Measurements from ENCODE around the gene DIAPH2. TPM values are rescaled to one million over a fixed set of nuclear protein-coding genes. Genes with fewer than 3 reads are reported as not detected.
"Not testable (repeated sequence)": the region's sequence is repeated elsewhere in the genome, so short reads cannot be mapped to it uniquely, and the experiment has no call there.

Gene DIAPH2
- total RNA-seq, 2 experiments from 2014 or later = 11.0 to 11.8 TPM

DNA sequence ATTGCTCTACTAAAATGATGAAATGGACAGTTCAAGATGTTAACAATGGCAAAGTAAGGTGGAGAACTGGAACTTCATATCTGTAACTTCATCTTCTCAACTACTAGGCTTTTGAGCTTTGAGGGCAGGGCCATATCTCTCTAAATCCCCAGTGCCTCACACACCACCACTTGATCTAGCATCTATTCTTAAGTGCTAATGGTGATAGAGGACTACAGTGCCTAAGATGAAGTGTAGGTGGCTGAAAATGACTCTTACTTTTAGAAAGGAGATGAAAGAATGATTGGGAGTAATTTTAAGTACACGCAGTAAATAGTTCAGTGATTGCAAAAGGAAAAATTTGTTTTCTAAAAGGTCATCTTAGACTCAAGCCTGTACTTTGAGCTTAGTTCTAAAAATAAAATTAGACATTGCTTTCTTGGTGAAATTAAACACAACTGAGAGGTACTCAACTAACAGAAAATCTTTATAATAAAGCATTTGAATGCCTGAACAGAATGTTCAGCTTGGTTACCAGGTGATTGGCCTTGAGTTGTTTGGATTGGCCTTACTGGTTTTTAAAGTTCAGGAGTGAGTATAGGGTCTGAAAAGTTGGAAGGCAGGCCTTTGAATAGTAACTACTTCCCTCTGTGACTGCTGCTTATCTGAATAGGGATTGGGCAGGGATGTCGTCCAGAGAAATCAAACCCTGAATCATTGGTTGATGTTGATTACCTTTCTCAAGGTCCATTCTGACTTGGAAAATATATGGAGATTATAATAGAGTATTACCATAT is 45.4 kb downstream of the DIAPH2 start:
- H3K36me3 Mint-ChIP-seq (ENCODE audit: low read depth) = no peaks in the 10 kb centered on the region
- no peak overlapping the region for H3K4me3 Mint-ChIP-seq
- ChIA-PET POLR2A (no interaction called here), CTCF (no interaction called here)
- peaks cover 11% of the 10 kb centered on the region for H3K4me1 Mint-ChIP-seq
- no peaks in the 10 kb centered on the region for H3K27me3 Mint-ChIP-seq
- H3K9me3 Mint-ChIP-seq = no peaks in the 10 kb centered on the region
- H3K27ac Mint-ChIP-seq = no peak overlapping the region
- DNase-seq = no peak

DNA sequence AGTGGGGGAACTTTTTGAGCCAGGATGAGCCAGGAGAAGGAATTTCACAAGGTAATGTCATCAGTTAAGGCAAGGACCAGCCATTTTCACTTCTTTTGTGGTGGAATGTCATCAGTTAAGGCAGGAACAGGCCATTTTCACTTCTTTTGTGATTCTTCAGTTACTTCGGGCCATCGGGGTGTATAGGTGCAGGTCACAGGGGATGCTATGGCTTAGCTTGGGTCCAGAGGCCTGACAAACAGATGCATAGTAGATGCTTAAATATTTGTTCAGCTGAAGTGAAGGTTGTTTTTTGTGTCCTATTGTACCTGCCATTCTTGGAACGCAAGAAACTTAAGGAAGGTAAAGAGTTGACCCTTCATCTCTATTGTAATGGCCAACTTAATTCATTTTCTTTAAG is 46.4 kb downstream of the DIAPH2 start:
- CTCF ChIA-PET; H3K27ac Mint-ChIP-seq; H3K27me3 Mint-ChIP-seq; H3K36me3 Mint-ChIP-seq (ENCODE audit: low read depth); H3K4me3 Mint-ChIP-seq; POLR2A ChIA-PET; DNase-seq; H3K9me3 Mint-ChIP-seq: not testable (repeated sequence)
- peaks cover 11% of the 10 kb centered on the region for H3K4me1 Mint-ChIP-seq

DNA sequence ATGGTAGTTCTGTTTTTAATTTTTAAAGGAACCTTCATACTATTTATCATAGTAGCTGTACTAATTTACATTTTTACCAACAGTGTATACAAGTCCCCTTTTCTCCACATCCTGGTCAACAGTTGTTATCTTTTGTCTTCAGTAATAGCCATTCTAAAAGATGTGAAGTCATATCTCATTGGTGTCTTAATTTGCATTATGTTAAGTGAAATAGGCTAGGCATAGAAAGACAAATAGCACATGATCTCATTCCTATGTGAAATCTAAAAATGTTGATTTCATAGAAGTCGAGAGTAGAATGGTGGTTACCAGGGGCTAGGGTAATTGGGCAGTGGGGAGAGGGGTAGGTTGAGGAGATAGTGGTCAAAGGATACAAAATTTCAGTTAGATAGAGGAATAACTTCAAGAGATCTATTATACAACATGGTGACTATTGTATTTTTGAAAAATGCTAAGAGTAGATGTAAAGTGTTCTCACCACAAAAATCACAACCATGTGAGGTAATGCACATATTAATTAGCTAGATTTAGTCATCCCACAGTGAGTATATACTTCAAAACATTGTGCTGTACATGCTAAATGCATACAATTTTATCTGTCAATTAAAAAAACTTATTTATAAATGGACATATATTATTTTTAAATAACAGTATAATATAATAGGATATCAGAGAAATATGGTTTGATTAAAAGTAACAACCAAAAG is 58.9 kb downstream of the DIAPH2 start:
- no peak for DNase-seq
- H3K27me3 Mint-ChIP-seq = no peaks in the 10 kb centered on the region
- ChIA-PET CTCF (no interaction called here), POLR2A (no interaction called here)
- H3K4me1 Mint-ChIP-seq = no peaks in the 10 kb centered on the region
- H3K27ac Mint-ChIP-seq = no peak overlapping the region
- H3K9me3 Mint-ChIP-seq = no peaks in the 10 kb centered on the region
- no peaks in the 10 kb centered on the region for H3K36me3 Mint-ChIP-seq (ENCODE audit: low read depth)
- H3K4me3 Mint-ChIP-seq = no peak overlapping the region

DNA sequence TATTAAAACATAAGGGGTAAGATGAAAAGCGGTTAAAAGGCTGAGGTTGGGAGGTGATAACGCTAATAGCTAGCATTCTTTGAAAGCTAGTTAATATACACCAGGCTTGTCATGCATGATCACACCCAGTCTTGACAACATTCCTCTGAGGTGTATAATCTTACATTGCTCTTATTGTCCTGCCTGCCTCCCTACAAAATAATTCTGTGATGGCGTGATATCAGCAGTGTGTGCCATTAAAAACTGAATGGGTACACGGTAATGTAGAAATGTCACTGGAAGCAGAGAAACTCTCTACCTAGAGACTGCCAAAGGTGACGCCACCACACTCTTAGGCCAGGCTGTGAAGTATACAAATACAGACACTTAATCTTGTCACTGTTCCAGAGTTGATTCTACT is 68.1 kb downstream of the DIAPH2 start:
- no peak overlapping the region for H3K27ac Mint-ChIP-seq
- H3K36me3 Mint-ChIP-seq (ENCODE audit: low read depth) = peaks cover 5% of the 10 kb centered on the region
- CTCF ChIA-PET = no interaction called here
- no peaks in the 10 kb centered on the region for H3K4me1 Mint-ChIP-seq
- H3K9me3 Mint-ChIP-seq = no peaks in the 10 kb centered on the region
- no peaks in the 10 kb centered on the region for H3K27me3 Mint-ChIP-seq
- no peak overlapping the region for H3K4me3 Mint-ChIP-seq
- POLR2A ChIA-PET = no interaction called here
- DNase-seq = no peak

DNA sequence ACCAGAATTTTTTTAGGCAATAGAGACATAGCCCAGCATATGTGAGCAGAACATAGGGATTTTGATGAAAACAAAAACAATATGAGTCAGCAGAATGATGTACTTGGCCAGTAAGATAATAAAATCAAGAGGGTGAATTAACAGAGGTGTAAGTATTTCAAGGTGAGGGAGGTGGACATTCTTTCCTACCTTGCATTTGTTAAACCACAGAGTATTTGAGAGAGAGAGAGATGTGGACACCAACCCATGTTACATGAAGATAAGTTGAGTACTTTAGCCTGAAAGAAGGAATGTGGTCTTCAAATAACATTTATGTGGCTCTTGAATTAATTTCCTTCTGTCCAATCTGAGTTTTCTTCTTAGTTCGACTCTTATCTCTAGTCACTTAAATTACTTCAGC is 68.6 kb downstream of the DIAPH2 start:
- DNase-seq = no peak
- Mint-ChIP-seq H3K27me3 (no peaks in the 10 kb centered on the region), H3K27ac (no peak overlapping the region), H3K4me1 (no peaks in the 10 kb centered on the region), H3K36me3 (ENCODE audit: low read depth) (peaks cover 5% of the 10 kb centered on the region), H3K4me3 (no peak overlapping the region), H3K9me3 (no peaks in the 10 kb centered on the region)
- ChIA-PET POLR2A (no interaction called here), CTCF (interaction anchor here (0.6 kb wide), 1 partner anchor 1425 kb away, joined by 4 read pairs; no protein-coding TSS in a partner anchor)

DNA sequence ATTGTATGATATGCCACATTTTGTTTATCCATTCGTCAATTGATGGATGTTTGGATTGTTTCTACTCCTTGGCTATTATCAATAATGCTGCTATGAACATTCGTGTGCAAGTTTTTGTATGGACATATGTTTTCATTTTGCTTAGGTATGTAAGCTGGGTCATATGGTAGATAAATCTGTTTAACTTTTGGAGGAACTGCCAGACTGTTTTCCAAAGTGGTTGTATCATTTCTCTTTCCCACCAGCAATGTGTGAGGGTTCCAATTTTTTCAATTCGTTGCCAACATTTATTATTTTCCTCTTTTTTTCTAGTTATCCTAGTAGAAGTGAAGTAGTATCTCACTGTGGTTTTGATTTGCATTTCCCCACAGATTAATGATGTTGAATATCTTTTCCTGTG is 71.8 kb downstream of the DIAPH2 start:
- POLR2A ChIA-PET = no interaction called here
- DNase-seq = no peak
- Mint-ChIP-seq H3K4me3 (no peak overlapping the region), H3K4me1 (no peaks in the 10 kb centered on the region), H3K36me3 (ENCODE audit: low read depth) (peaks cover 3% of the 10 kb centered on the region), H3K9me3 (no peaks in the 10 kb centered on the region), H3K27ac (no peak overlapping the region), H3K27me3 (no peaks in the 10 kb centered on the region)
- CTCF ChIA-PET = no interaction called here

DNA sequence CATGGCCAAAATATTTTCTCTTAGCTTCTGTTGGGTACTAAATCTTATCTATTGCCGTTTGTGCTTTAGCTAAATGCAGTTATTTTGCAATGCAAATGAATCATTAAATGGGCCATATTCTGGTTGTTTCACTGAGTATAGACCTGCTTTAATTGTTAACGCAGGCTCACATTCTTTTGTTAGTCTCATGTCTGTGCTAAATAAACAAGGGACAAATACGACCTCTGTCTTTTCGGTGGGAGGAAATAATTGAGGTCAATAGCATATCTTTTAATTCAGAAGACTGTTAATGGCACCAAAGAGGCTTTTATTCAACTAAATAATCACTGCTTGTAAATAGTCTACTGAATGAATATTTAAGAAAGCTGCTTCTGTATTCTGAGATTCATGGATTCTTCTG is 76.9 kb downstream of the DIAPH2 start:
- no peak for DNase-seq
- ChIA-PET POLR2A (no interaction called here), CTCF (no interaction called here)
- Mint-ChIP-seq H3K27me3 (no peaks in the 10 kb centered on the region), H3K36me3 (ENCODE audit: low read depth) (no peaks in the 10 kb centered on the region), H3K9me3 (no peaks in the 10 kb centered on the region), H3K27ac (no peak overlapping the region), H3K4me1 (peaks cover 12% of the 10 kb centered on the region), H3K4me3 (no peak overlapping the region)

DNA sequence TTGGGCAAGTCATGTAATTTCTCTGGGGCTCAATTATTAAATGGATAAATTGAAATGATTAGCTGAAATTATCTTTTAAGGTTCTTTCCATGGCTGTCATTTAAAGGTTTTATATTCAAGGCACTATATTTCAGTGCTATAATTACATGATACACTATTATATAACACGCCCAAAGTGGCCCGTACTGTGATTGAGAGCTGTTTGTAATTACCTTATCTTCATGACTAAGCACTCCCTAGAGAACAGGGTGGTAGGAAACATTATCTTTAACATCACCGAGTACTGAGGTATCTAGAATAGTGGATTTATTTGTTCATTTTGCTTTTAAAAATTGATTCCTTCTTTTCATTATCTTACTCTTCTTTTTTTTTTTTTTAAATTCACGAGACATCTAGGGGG is 79.0 kb downstream of the DIAPH2 start:
- no peak for DNase-seq
- no peaks in the 10 kb centered on the region for H3K9me3 Mint-ChIP-seq
- H3K27ac Mint-ChIP-seq = no peak overlapping the region
- H3K36me3 Mint-ChIP-seq (ENCODE audit: low read depth) = no peaks in the 10 kb centered on the region
- peaks cover 12% of the 10 kb centered on the region for H3K4me1 Mint-ChIP-seq
- H3K4me3 Mint-ChIP-seq = no peak overlapping the region
- POLR2A ChIA-PET = no interaction called here
- no peaks in the 10 kb centered on the region for H3K27me3 Mint-ChIP-seq
- CTCF ChIA-PET = no interaction called here

DNA sequence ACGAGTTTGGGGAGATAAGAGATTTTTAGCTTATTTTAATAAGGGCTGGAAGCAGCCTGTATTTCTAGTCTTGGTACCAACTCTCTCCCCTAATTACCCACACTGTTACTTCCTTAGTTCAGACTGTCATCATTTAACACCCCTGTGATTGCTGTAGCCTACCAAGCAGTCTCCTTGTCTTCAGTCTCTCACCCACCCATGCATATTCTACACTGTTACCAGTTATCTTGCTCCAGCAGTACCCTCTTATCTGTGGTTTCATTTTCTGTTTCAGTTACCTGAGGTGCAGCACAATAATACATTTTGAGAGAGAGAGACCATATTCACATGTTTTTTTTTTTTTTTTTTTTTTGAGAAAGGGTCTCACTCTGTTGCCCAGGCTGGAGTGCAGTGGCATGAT is 80.2 kb downstream of the DIAPH2 start:
- Mint-ChIP-seq H3K9me3 (no peaks in the 10 kb centered on the region), H3K36me3 (ENCODE audit: low read depth) (no peaks in the 10 kb centered on the region), H3K27me3 (no peaks in the 10 kb centered on the region), H3K4me3 (no peak overlapping the region), H3K27ac (no peak overlapping the region), H3K4me1 (peaks cover 12% of the 10 kb centered on the region)
- ChIA-PET POLR2A (no interaction called here), CTCF (no interaction called here)
- DNase-seq = no peak

DNA sequence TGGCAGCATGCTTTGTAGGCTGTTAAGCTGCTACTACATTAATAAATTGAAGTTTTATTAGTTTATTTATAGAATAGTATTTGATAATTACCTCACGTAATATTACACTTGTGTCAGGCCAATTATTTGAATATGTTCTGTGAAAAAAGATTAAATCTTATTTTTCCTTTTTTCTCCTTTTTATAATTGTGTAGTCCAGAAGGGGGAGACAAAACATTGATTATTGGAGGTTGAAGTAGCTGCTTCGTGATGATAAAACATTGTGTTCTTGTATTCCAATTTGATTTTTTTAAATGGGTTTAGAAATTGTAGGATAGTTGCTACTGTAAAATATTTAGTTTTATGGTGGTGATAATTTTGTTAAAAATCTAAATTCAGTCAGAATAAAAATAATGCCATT is 85.7 kb downstream of the DIAPH2 start:
- POLR2A ChIA-PET = no interaction called here
- no peak for DNase-seq
- H3K27me3 Mint-ChIP-seq = no peaks in the 10 kb centered on the region
- CTCF ChIA-PET = interaction anchor here (1.5 kb wide), 1 partner anchor 915 kb away, joined by 4 read pairs; no protein-coding TSS in a partner anchor
- H3K4me3 Mint-ChIP-seq = no peak overlapping the region
- H3K4me1 Mint-ChIP-seq = peaks cover 2% of the 10 kb centered on the region
- no peak overlapping the region for H3K27ac Mint-ChIP-seq
- H3K36me3 Mint-ChIP-seq (ENCODE audit: low read depth) = no peaks in the 10 kb centered on the region
- no peaks in the 10 kb centered on the region for H3K9me3 Mint-ChIP-seq

DNA sequence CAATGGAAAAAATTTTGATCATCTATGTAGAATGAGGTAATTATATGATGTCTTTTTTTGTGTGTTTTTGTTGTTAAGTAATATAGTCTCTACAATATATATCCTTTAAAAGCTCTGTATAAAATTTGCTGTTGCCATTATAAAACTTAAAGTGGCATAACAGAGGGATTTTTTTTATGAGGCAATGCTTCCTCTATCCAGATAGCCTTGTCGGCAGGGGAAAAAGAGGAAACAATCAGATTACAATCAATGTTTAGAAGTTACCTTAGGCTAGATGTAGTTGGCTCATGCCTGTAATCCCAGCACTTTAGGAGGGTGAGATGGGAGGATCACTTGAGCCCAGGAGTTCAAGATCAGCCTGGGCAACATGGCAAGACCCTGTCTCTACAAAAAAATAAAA is 86.8 kb downstream of the DIAPH2 start:
- Mint-ChIP-seq H3K27me3 (no peaks in the 10 kb centered on the region), H3K27ac (no peak overlapping the region)

DNA sequence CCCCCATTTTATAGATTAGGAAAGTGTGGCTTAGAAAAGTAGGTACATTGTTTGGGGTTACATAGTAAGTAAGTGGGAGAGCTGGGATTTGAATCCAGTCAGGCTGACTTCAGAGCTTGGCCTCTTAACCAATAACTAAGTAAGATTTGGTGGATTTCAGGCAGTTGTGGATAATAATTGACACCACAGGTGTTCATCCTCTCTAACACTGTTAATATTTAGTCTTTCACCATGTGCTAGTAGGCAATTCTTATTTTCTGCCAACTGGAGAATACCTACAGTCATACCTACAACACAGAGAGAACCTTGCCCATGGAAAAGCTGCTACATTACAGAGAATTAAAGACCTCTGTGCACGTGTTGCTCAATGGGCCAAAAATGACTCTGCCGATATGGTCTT is 89.5 kb downstream of the DIAPH2 start:
- Mint-ChIP-seq H3K27me3 (no peaks in the 10 kb centered on the region), H3K36me3 (ENCODE audit: low read depth) (no peaks in the 10 kb centered on the region), H3K27ac (no peak overlapping the region), H3K9me3 (no peaks in the 10 kb centered on the region), H3K4me1 (no peaks in the 10 kb centered on the region), H3K4me3 (no peak overlapping the region)
- CTCF ChIA-PET = no interaction called here
- no peak for DNase-seq
- POLR2A ChIA-PET = no interaction called here

More for the DNA sequence above, 86.8 kb downstream of the DIAPH2 start:
- H3K9me3 Mint-ChIP-seq = no peaks in the 10 kb centered on the region
- H3K4me3 Mint-ChIP-seq = no peak overlapping the region
- DNase-seq = no peak
- H3K36me3 Mint-ChIP-seq (ENCODE audit: low read depth) = no peaks in the 10 kb centered on the region
- ChIA-PET POLR2A (no interaction called here), CTCF (no interaction called here)
- H3K4me1 Mint-ChIP-seq = no peaks in the 10 kb centered on the region

DNA sequence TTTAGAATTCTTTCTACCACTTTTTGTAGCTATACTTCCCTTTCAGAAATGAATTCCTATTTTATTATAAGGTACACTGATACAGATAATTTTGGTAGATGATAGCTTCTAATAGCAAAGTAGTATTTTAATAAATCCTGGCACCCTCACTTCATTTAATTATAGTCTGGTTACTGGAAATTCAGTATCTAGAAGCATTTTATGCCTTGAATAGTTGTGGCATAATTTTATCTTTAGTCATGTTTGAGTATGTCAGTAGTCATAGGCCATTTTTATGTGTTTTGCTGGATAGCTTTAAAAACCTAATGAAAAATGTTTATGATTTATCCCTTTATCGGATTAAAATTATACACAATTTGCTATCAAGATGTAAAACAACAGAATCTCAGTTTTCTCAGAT is 92.3 kb downstream of the DIAPH2 start:
- H3K4me3 Mint-ChIP-seq = no peak overlapping the region
- ChIA-PET POLR2A (no interaction called here), CTCF (no interaction called here)
- DNase-seq = no peak
- H3K36me3 Mint-ChIP-seq (ENCODE audit: low read depth) = no peaks in the 10 kb centered on the region
- no peaks in the 10 kb centered on the region for H3K27me3 Mint-ChIP-seq
- no peak overlapping the region for H3K27ac Mint-ChIP-seq
- no peaks in the 10 kb centered on the region for H3K9me3 Mint-ChIP-seq
- no peaks in the 10 kb centered on the region for H3K4me1 Mint-ChIP-seq

DNA sequence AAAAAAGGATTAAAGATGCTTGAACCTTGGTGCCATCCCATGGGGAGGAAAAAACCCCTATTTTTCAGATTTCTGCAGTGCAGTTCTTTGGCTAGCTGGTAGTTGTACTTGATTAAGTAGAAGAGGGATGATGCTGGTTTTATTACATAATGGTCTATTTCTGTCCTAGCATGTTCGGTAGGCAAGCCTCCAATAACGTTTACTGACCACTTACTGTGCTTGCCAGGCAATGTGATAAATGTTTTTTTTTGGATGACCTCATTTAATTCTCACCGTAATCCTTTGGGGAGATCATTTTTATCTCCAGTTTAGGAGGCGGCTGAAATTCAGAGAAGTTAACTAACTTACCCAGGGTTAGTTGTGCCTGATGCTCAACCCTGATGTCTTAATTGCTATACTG is 106.9 kb downstream of the DIAPH2 start:
- H3K27me3 Mint-ChIP-seq = no peaks in the 10 kb centered on the region
- ChIA-PET POLR2A (no interaction called here), CTCF (no interaction called here)
- H3K27ac Mint-ChIP-seq = no peak overlapping the region
- H3K4me1 Mint-ChIP-seq = no peaks in the 10 kb centered on the region
- H3K36me3 Mint-ChIP-seq (ENCODE audit: low read depth) = no peaks in the 10 kb centered on the region
- no peak for DNase-seq
- H3K9me3 Mint-ChIP-seq = no peaks in the 10 kb centered on the region
- H3K4me3 Mint-ChIP-seq = no peak overlapping the region
